Measurements from ENCODE around the gene PGS1. TPM values are rescaled to one million over a fixed set of nuclear protein-coding genes. Genes with fewer than 3 reads are reported as not detected.

PGS1 gene
- total RNA-seq, 2 experiments from 2014 or later: 59.6 to 61.3 TPM

- Histone ChIP-seq H4K20me1 (ENCODE audit: insufficient read depth, low read length) (no peaks in the 10 kb centered on the region), H3K4me2 (ENCODE audit: low read length) (no peak overlapping the region), H3K4me1 (ENCODE audit: insufficient read depth, low read length, poor library complexity, severe bottlenecking) (peaks cover 28% of the 10 kb centered on the region), H3K4me3 (ENCODE audit: low read depth, low read length, poor library complexity, severe bottlenecking) (no peak overlapping the region), H2AFZ (ENCODE audit: low read length) (no peak overlapping the region), H3K27ac (ENCODE audit: low read depth, low read length, poor library complexity, severe bottlenecking) (no peak overlapping the region), H3K9me2 (ENCODE audit: insufficient read depth, low read length) (no peaks in the 10 kb centered on the region), H3K79me2 (ENCODE audit: insufficient read depth, low read depth, low read length) (no peaks in the 10 kb centered on the region), H3K36me3 (ENCODE audit: insufficient read depth, low read length) (no peaks in the 10 kb centered on the region), H3K9me3 (ENCODE audit: low read length) (no peaks in the 10 kb centered on the region)
- CTCF ChIA-PET (ENCODE audit: unreplicated experiment): no interaction called here
- no peak for DNase-seq (ENCODE audit: low spot score)
- TF ChIP-seq, protein P1, sequence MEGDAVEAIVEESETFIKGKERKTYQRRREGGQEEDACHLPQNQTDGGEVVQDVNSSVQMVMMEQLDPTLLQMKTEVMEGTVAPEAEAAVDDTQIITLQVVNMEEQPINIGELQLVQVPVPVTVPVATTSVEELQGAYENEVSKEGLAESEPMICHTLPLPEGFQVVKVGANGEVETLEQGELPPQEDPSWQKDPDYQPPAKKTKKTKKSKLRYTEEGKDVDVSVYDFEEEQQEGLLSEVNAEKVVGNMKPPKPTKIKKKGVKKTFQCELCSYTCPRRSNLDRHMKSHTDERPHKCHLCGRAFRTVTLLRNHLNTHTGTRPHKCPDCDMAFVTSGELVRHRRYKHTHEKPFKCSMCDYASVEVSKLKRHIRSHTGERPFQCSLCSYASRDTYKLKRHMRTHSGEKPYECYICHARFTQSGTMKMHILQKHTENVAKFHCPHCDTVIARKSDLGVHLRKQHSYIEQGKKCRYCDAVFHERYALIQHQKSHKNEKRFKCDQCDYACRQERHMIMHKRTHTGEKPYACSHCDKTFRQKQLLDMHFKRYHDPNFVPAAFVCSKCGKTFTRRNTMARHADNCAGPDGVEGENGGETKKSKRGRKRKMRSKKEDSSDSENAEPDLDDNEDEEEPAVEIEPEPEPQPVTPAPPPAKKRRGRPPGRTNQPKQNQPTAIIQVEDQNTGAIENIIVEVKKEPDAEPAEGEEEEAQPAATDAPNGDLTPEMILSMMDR (conservative IDR thresholded peaks at IDR 0.05; ENCODE audit: low read length): no peak
- no peak for TF ChIP-seq EZH2phosphoT487 (IDR thresholded peaks at IDR 0.05; ENCODE audit: borderline replicate concordance, low read depth, low read length)
- intact Hi-C loops (cut with micrococcal nuclease; ENCODE audit: unreplicated experiment): no loop called here
- POLR2A ChIA-PET: no interaction called here
- BruUV-seq (replicated peaks): no TSS peak
These were observed 19.7 kb upstream of the PGS1 start for GRCh38 chr17:78358538-78359320.

DNA sequence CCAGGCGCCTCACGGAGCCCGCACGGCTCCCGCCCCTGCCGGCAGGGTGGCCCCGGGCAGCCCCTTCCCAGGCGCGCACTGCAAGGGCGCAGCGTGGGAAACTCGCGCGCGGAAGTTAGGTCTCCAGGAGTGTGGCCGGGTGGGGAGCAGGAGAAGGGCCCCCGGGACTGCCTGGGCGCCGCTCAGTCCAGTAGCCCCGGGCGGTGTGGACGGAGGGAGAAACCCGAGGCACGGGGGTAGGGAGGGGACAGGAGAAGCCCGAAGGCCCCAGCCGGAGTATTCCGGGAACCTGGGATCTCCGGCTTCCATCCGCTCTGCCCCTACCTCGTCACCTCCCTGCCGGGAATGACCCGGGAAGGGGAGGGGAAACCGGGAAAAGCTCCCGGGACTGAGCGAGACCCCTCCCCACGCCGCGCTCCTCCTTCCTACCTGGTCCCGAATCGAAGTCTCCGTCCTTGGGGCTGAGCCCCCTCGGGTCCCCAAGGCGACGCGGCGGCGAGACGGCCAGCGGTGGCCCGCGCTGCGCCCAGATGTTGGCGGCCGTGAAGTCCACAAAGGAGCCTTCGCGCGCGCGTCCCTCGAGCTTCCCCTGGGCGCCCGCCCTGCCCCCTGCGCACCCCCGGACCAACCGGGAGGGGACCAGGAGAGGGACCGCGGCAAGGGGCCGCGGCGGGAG, 19.0 kb upstream of the PGS1 start:
- H4K20me1 ChIP-seq (ENCODE audit: insufficient read depth, low read length): no peaks in the 10 kb centered on the region
- no peak for DNase-seq (ENCODE audit: low spot score)
- peak overlapping the region; percentile 48; the same call in 1 of the 2 replicates for H3K4me2 ChIP-seq (ENCODE audit: low read length)
- H3K79me2 ChIP-seq (ENCODE audit: insufficient read depth, low read depth, low read length): no peaks in the 10 kb centered on the region
- H3K27ac ChIP-seq (ENCODE audit: low read depth, low read length, poor library complexity, severe bottlenecking): no peak overlapping the region
- no peaks in the 10 kb centered on the region for H3K9me2 ChIP-seq (ENCODE audit: insufficient read depth, low read length)
- no peak overlapping the region for H3K4me3 ChIP-seq (ENCODE audit: low read depth, low read length, poor library complexity, severe bottlenecking)
- intact Hi-C loops (cut with micrococcal nuclease; ENCODE audit: unreplicated experiment): no loop called here
- H3K4me1 ChIP-seq (ENCODE audit: insufficient read depth, low read length, poor library complexity, severe bottlenecking): peaks cover 28% of the 10 kb centered on the region
- peak; percentile 90; the same call in 1 of the 2 replicates for TF ChIP-seq EZH2phosphoT487 (IDR thresholded peaks at IDR 0.05; ENCODE audit: borderline replicate concordance, low read depth, low read length)
- TF ChIP-seq, protein P1 (conservative IDR thresholded peaks at IDR 0.05; ENCODE audit: low read length): no peak
- H2AFZ ChIP-seq (ENCODE audit: low read length): no peak overlapping the region
- no TSS peak for BruUV-seq (replicated peaks)
- H3K36me3 ChIP-seq (ENCODE audit: insufficient read depth, low read length): no peaks in the 10 kb centered on the region
- no peaks in the 10 kb centered on the region for H3K9me3 ChIP-seq (ENCODE audit: low read length)
- CTCF ChIA-PET (ENCODE audit: unreplicated experiment): no interaction called here
- POLR2A ChIA-PET: no interaction called here

- no TSS peak for BruUV-seq (replicated peaks)
- CTCF ChIA-PET (ENCODE audit: unreplicated experiment): no interaction called here
- H2AFZ ChIP-seq (ENCODE audit: low read length): no peak within 1 kb of the TSS
These were observed 18.5 kb upstream of the PGS1 start, which contains the start of gene SOCS3 for GRCh38 chr17:78359997-78360370. TSS of gene SOCS3 (minus strand) at chr17:78360077. CDS start at chr17:78359095, 982 bp downstream.

More at GRCh38 chr17:78359997-78360370, 18.5 kb upstream of the PGS1 start, which contains the start of gene SOCS3:
- TF ChIP-seq EZH2phosphoT487 (IDR thresholded peaks at IDR 0.05; ENCODE audit: borderline replicate concordance, low read depth, low read length): peak; percentile 12; the same call in 1 of the 2 replicates
- TF ChIP-seq, protein P1 (conservative IDR thresholded peaks at IDR 0.05; ENCODE audit: low read length): no peak
- H3K27ac ChIP-seq (ENCODE audit: low read depth, low read length, poor library complexity, severe bottlenecking): no peak within 1 kb of the TSS
- peaks cover 28% of the 10 kb centered on the region for H3K4me1 ChIP-seq (ENCODE audit: insufficient read depth, low read length, poor library complexity, severe bottlenecking)
- H3K79me2 ChIP-seq (ENCODE audit: insufficient read depth, low read depth, low read length): no peaks in the 10 kb centered on the region
- H3K9me2 ChIP-seq (ENCODE audit: insufficient read depth, low read length): no peaks in the 10 kb centered on the region
- H4K20me1 ChIP-seq (ENCODE audit: insufficient read depth, low read length): no peaks in the 10 kb centered on the region
- POLR2A ChIA-PET: no interaction called here
- H3K9me3 ChIP-seq (ENCODE audit: low read length): no peaks in the 10 kb centered on the region
- H3K4me3 ChIP-seq (ENCODE audit: low read depth, low read length, poor library complexity, severe bottlenecking): no peak within 1 kb of the TSS
- H3K36me3 ChIP-seq (ENCODE audit: insufficient read depth, low read length): no peaks in the 10 kb centered on the region
- DNase-seq (ENCODE audit: low spot score): no peak
- intact Hi-C loops (cut with micrococcal nuclease; ENCODE audit: unreplicated experiment): loop anchor here (1.0 to 10.0 kb wide), 2 partner anchors 62 to 345 kb away; no protein-coding TSS in a partner anchor
- H3K4me2 ChIP-seq (ENCODE audit: low read length): peak within 1 kb of the TSS; percentile 48
